ENCODE data around the gene ST7. TPM values are rescaled to one million over a fixed set of nuclear protein-coding genes. Genes with fewer than 3 reads are reported as not detected.
"Not testable (repeated sequence)": the region's sequence is repeated elsewhere in the genome, so short reads cannot be mapped to it uniquely, and the experiment has no call there.

ST7 gene
- total RNA-seq, 2 donors from 2014 or later, result 6.1 to 8.0 TPM

GRCh38 chr7:117019786-117020590 is 66.7 kb downstream of the ST7 start:
- no peak for ATAC-seq
- no peak for DNase-seq
- Mint-ChIP-seq H3K27ac (no peak overlapping the region), H3K27me3 (no peaks in the 10 kb centered on the region), H3K36me3 (ENCODE audit: low read depth) (no peaks in the 10 kb centered on the region), H3K4me3 (no peak overlapping the region), H3K4me1 (peaks cover 22% of the 10 kb centered on the region)
- no peaks in the 10 kb centered on the region for H3K9me3 ChIP-seq (ENCODE audit: control insufficient read depth, low read length, poor library complexity, severe bottlenecking)

- H3K4me3 Mint-ChIP-seq, result no peak overlapping the region
- no peaks in the 10 kb centered on the region for H3K27me3 Mint-ChIP-seq
- H3K9me3 ChIP-seq (ENCODE audit: control insufficient read depth, low read length, poor library complexity, severe bottlenecking), result no peaks in the 10 kb centered on the region
- H3K36me3 Mint-ChIP-seq (ENCODE audit: low read depth), result no peaks in the 10 kb centered on the region
- H3K27ac Mint-ChIP-seq, result no peak overlapping the region
- DNase-seq (no peak), ATAC-seq (no peak)
- peaks cover 18% of the 10 kb centered on the region for H3K4me1 Mint-ChIP-seq
Measured at GRCh38 chr7:117020591-117020973, 67.3 kb downstream of the ST7 start.

GRCh38 chr7:117021366-117021765 is 68.1 kb downstream of the ST7 start:
- H3K27ac Mint-ChIP-seq, result no peak overlapping the region
- no peaks in the 10 kb centered on the region for H3K9me3 ChIP-seq (ENCODE audit: control insufficient read depth, low read length, poor library complexity, severe bottlenecking)
- peaks cover 18% of the 10 kb centered on the region for H3K4me1 Mint-ChIP-seq
- H3K36me3 Mint-ChIP-seq (ENCODE audit: low read depth), result no peaks in the 10 kb centered on the region
- ATAC-seq (no peak), DNase-seq (no peak)
- H3K4me3 Mint-ChIP-seq, result no peak overlapping the region
- no peaks in the 10 kb centered on the region for H3K27me3 Mint-ChIP-seq

- no peak overlapping the region for H3K27ac Mint-ChIP-seq
- no peaks in the 10 kb centered on the region for H3K27me3 Mint-ChIP-seq
- peaks cover 17% of the 10 kb centered on the region for H3K4me1 Mint-ChIP-seq
- H3K4me3 Mint-ChIP-seq, result no peak overlapping the region
- DNase-seq (no peak), ATAC-seq (no peak)
- H3K9me3 ChIP-seq (ENCODE audit: control insufficient read depth, low read length, poor library complexity, severe bottlenecking), result no peaks in the 10 kb centered on the region
- peaks cover 2% of the 10 kb centered on the region for H3K36me3 Mint-ChIP-seq (ENCODE audit: low read depth)
Measured at GRCh38 chr7:117021986-117022385, 68.7 kb downstream of the ST7 start.

- DNase-seq, result no peak
- H3K9me3 ChIP-seq (ENCODE audit: control insufficient read depth, low read length, poor library complexity, severe bottlenecking), result no peaks in the 10 kb centered on the region
- H3K36me3 Mint-ChIP-seq (ENCODE audit: low read depth), result peaks cover 2% of the 10 kb centered on the region
- no peaks in the 10 kb centered on the region for H3K27me3 Mint-ChIP-seq
- H3K27ac Mint-ChIP-seq, result no peak overlapping the region
- H3K4me3 Mint-ChIP-seq, result no peak overlapping the region
- no peak for ATAC-seq
- H3K4me1 Mint-ChIP-seq, result peaks cover 9% of the 10 kb centered on the region
Measured at GRCh38 chr7:117023325-117023854, 70.1 kb downstream of the ST7 start.

GRCh38 chr7:117024811-117025210 is 71.5 kb downstream of the ST7 start:
- Mint-ChIP-seq H3K4me3 (no peak overlapping the region), H3K27ac (no peak overlapping the region), H3K27me3 (no peaks in the 10 kb centered on the region), H3K36me3 (ENCODE audit: low read depth) (peaks cover 2% of the 10 kb centered on the region), H3K4me1 (peaks cover 9% of the 10 kb centered on the region)
- DNase-seq (no peak), ATAC-seq (no peak)
- no peaks in the 10 kb centered on the region for H3K9me3 ChIP-seq (ENCODE audit: control insufficient read depth, low read length, poor library complexity, severe bottlenecking)

GRCh38 chr7:117025891-117026290 is 72.6 kb downstream of the ST7 start:
- no peak overlapping the region for H3K4me3 Mint-ChIP-seq
- DNase-seq (no peak), ATAC-seq (no peak)
- no peak overlapping the region for H3K27ac Mint-ChIP-seq
- no peaks in the 10 kb centered on the region for H3K27me3 Mint-ChIP-seq
- H3K9me3 ChIP-seq (ENCODE audit: control insufficient read depth, low read length, poor library complexity, severe bottlenecking), result no peaks in the 10 kb centered on the region
- peaks cover 2% of the 10 kb centered on the region for H3K36me3 Mint-ChIP-seq (ENCODE audit: low read depth)
- H3K4me1 Mint-ChIP-seq, result peaks cover 9% of the 10 kb centered on the region

- not testable (repeated sequence) for H3K27me3 Mint-ChIP-seq; DNase-seq; H3K36me3 Mint-ChIP-seq (ENCODE audit: low read depth); H3K4me1 Mint-ChIP-seq; H3K9me3 ChIP-seq (ENCODE audit: control insufficient read depth, low read length, poor library complexity, severe bottlenecking); ATAC-seq; H3K27ac Mint-ChIP-seq; H3K4me3 Mint-ChIP-seq
Measured at GRCh38 chr7:117030346-117030745, 77.0 kb downstream of the ST7 start.

GRCh38 chr7:117030793-117031192 is 77.5 kb downstream of the ST7 start:
- ATAC-seq; H3K27ac Mint-ChIP-seq; DNase-seq; H3K27me3 Mint-ChIP-seq; H3K9me3 ChIP-seq (ENCODE audit: control insufficient read depth, low read length, poor library complexity, severe bottlenecking); H3K4me3 Mint-ChIP-seq; H3K4me1 Mint-ChIP-seq; H3K36me3 Mint-ChIP-seq (ENCODE audit: low read depth): not testable (repeated sequence)

- no peaks in the 10 kb centered on the region for H3K36me3 Mint-ChIP-seq (ENCODE audit: low read depth)
- H3K27ac Mint-ChIP-seq, result no peak overlapping the region
- peaks cover 6% of the 10 kb centered on the region for H3K4me1 Mint-ChIP-seq
- DNase-seq, result no peak
- no peaks in the 10 kb centered on the region for H3K27me3 Mint-ChIP-seq
- no peak for ATAC-seq
- no peaks in the 10 kb centered on the region for H3K9me3 ChIP-seq (ENCODE audit: control insufficient read depth, low read length, poor library complexity, severe bottlenecking)
- H3K4me3 Mint-ChIP-seq, result no peak overlapping the region
Measured at GRCh38 chr7:117032810-117033209, 79.5 kb downstream of the ST7 start.

- H3K4me3 Mint-ChIP-seq, result no peak overlapping the region
- peaks cover 6% of the 10 kb centered on the region for H3K4me1 Mint-ChIP-seq
- no peaks in the 10 kb centered on the region for H3K36me3 Mint-ChIP-seq (ENCODE audit: low read depth)
- H3K27ac Mint-ChIP-seq, result no peak overlapping the region
- no peaks in the 10 kb centered on the region for H3K27me3 Mint-ChIP-seq
- DNase-seq, result no peak
- ATAC-seq, result no peak
- no peaks in the 10 kb centered on the region for H3K9me3 ChIP-seq (ENCODE audit: control insufficient read depth, low read length, poor library complexity, severe bottlenecking)
Measured at GRCh38 chr7:117034851-117035464, 81.7 kb downstream of the ST7 start.

GRCh38 chr7:117035465-117035862 is 82.2 kb downstream of the ST7 start:
- no peaks in the 10 kb centered on the region for H3K36me3 Mint-ChIP-seq (ENCODE audit: low read depth)
- H3K27ac Mint-ChIP-seq, result no peak overlapping the region
- no peaks in the 10 kb centered on the region for H3K9me3 ChIP-seq (ENCODE audit: control insufficient read depth, low read length, poor library complexity, severe bottlenecking)
- no peak overlapping the region for H3K4me3 Mint-ChIP-seq
- peaks cover 6% of the 10 kb centered on the region for H3K4me1 Mint-ChIP-seq
- DNase-seq (no peak), ATAC-seq (no peak)
- no peaks in the 10 kb centered on the region for H3K27me3 Mint-ChIP-seq

- Mint-ChIP-seq H3K4me3 (no peak overlapping the region), H3K36me3 (ENCODE audit: low read depth) (no peaks in the 10 kb centered on the region), H3K27me3 (no peaks in the 10 kb centered on the region), H3K4me1 (peaks cover 6% of the 10 kb centered on the region), H3K27ac (no peak overlapping the region)
- ATAC-seq (no peak), DNase-seq (no peak)
- H3K9me3 ChIP-seq (ENCODE audit: control insufficient read depth, low read length, poor library complexity, severe bottlenecking), result no peaks in the 10 kb centered on the region
Measured at GRCh38 chr7:117036053-117036669, 82.9 kb downstream of the ST7 start.

Measured in T-helper 17 cell (primary cell).